Thyroid gland (tissue), 4 donors: Measurements from ENCODE around the gene FOXD2. TPM values are rescaled to one million over a fixed set of nuclear protein-coding genes. Genes with fewer than 3 reads are reported as not detected.

Experiments
- DNase-seq, 2 donors: peaks; one replicate each; pipeline ENCODE4 v3.0.0-alpha.2; 2019
- H3K27ac ChIP-seq, 3 donors: fragments of 200-600 bp; sonication (generic); 1 replicate in 2 of 3; 2 replicates in 1 of 3; pipeline ENCODE4 v1.5.1; 2016 to 2019; ENCODE audit warnings: mild to moderate bottlenecking in 1 of 3, moderate library complexity in 1 of 3
- H3K27me3 ChIP-seq: fragments of 200-600 bp; sonication (generic); one replicate; pipeline ENCODE4 v1.5.1; 2019
- H3K36me3 ChIP-seq, 2 donors: fragments of 200-600 bp; sonication (generic); one replicate each; pipeline ENCODE4 v1.5.1; 2016 to 2019
- H3K4me1 ChIP-seq, 2 donors: fragments of 200-600 bp; sonication (generic); one replicate each; pipeline ENCODE4 v1.5.1; 2017 to 2019
- H3K4me3 ChIP-seq, 3 donors: fragments of 200-600 bp; sonication (generic); replicated peaks in 1 of 3; 1 replicate in 2 of 3; 2 replicates in 1 of 3; pipeline ENCODE4 v1.5.1; 2016; ENCODE audit warnings: mild to moderate bottlenecking in 1 of 3
- H3K9me3 ChIP-seq: fragments of 200-600 bp; sonication (generic); one replicate; pipeline ENCODE4 v1.5.1; 2017
- POLR2A ChIP-seq, 2 donors: fragments of 450-650 bp; IDR thresholded peaks; one replicate each; pipeline ENCODE4 v1.6.1; 2017; ENCODE audit warnings: antibody characterized with exemption in 2 of 2, mild to moderate bottlenecking in 2 of 2, moderate library complexity in 1 of 2
- WGBS, 2 donors: methylation state at CpG; one replicate each; pipeline ENCODE4 v1.1.5; 2017; 5-methylcytosine and 5-hydroxymethylcytosine counted together
- intact Hi-C: fragments of 100-400 bp; cut with DNase I; formaldehyde crosslinking; loops from one replicate; pipeline ENCODE4 v1.15.1; 2023
- total RNA-seq, 4 donors: library from RNA; depleted of rRNA; stranded (reverse); fragments of >200 nt; gene quantifications; one replicate each; pipeline ENCODE4 v1.2.3, GENCODE V29; 2016
- TF ChIP-seq, protein P1 (sequence below), 6 experiments: fragments of 200-600 bp in 3 of 6; fragments of 450-650 bp in 3 of 6; sonication (generic) in 3 of 6; IDR thresholded peaks; one replicate each; pipeline ENCODE4 v1.5.1; 2016 to 2019; ENCODE audit warnings: antibody characterized with exemption in 6 of 6, mild to moderate bottlenecking in 2 of 6, inconsistent platforms in 1 of 6, moderate library complexity in 1 of 6

Gene FOXD2
- total RNA-seq, 4 donors from 2014 or later: 0.11 to 0.54 TPM; not detected in 2

DNA sequence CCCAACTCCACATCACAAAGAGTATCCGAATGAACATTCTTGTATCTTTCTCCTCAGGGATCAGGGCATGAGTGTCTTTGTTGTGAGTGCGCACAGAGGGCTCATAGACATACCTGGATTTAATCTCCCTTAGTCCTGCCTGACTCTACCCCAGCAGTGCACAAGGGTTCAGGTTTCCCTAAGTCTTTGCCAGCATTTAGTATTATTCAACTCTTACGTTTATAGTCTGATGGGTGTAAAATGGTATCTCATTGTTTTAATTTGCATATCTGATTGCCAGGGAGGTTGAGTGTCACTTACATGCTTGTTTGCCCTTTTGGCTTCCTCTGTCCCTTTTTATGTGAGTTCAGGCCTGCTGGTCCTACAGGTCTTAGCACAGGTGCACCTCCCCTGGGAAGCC, 49.5 kb downstream of the FOXD2 start:
- TF ChIP-seq POLR2A (IDR thresholded peaks at IDR 0.05): no peak
- TF ChIP-seq, protein P1, sequence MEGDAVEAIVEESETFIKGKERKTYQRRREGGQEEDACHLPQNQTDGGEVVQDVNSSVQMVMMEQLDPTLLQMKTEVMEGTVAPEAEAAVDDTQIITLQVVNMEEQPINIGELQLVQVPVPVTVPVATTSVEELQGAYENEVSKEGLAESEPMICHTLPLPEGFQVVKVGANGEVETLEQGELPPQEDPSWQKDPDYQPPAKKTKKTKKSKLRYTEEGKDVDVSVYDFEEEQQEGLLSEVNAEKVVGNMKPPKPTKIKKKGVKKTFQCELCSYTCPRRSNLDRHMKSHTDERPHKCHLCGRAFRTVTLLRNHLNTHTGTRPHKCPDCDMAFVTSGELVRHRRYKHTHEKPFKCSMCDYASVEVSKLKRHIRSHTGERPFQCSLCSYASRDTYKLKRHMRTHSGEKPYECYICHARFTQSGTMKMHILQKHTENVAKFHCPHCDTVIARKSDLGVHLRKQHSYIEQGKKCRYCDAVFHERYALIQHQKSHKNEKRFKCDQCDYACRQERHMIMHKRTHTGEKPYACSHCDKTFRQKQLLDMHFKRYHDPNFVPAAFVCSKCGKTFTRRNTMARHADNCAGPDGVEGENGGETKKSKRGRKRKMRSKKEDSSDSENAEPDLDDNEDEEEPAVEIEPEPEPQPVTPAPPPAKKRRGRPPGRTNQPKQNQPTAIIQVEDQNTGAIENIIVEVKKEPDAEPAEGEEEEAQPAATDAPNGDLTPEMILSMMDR (IDR thresholded peaks at IDR 0.05): no peak
- Histone ChIP-seq H3K27me3 (no peaks in the 10 kb centered on the region), H3K9me3 (no peaks in the 10 kb centered on the region), H3K36me3 (no peaks in the 10 kb centered on the region), H3K4me3 (no peak overlapping the region), H3K4me1 (no peaks in the 10 kb centered on the region), H3K27ac (no peak overlapping the region)
- 95 to 97% methylated on average over 3 of the region's 3 CpGs for WGBS, 2 donors
- no peak for DNase-seq
- intact Hi-C loops: no loop called here

DNA sequence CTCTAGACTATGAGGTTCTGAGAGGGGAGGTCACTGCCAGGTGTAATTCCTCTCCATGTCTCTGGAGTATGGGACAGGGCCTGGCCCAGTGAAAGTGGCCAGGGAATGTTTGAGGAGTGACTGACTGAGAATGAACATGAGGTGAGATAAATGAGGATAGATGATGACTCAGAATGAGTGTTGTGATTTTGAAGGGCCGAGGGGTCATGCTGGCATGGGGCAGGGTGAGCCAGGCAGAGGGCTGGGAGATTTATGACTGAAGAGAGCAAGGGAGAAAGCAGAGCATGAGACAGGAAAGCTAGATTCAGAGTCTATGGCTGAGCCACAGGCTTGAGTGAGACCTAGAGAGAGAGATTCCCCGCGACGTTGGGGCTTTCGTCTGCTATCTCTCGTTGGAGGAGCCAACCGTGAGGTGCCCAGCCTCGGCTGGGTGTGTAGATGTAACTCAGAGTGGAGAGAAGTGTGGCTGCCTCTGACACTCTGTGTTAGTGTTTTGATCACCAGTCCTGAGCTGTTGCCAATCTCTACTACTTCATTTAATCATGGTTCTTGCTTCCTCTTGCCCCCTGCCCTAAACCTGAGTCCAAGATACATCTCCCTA, 50.1 kb downstream of the FOXD2 start:
- no peak overlapping the region for H3K4me3 ChIP-seq
- H3K9me3 ChIP-seq: no peaks in the 10 kb centered on the region
- WGBS, 2 donors: 87 to 92% methylated on average over 8 of the region's 8 CpGs
- no peaks in the 10 kb centered on the region for H3K4me1 ChIP-seq
- no peak overlapping the region for H3K27ac ChIP-seq
- no peaks in the 10 kb centered on the region for H3K36me3 ChIP-seq
- no peaks in the 10 kb centered on the region for H3K27me3 ChIP-seq
- DNase-seq: no peak
- TF ChIP-seq POLR2A (IDR thresholded peaks at IDR 0.05): no peak
- TF ChIP-seq, protein P1 (IDR thresholded peaks at IDR 0.05): no peak
- intact Hi-C loops: no loop called here

Other genes with a start within 250 kb of the FOXD2 start
- gene PDZK1IP1, start 248.0 kb upstream of the FOXD2 start, total RNA-seq: 1 to 10 TPM in 1 of 4 donors, under 1 TPM in 1, not detected in 2; 0.83 to 3.0 TPM
- 10 to 100 TPM in 3 of 4 donors, 1 to 10 TPM in 1; 3.9 to 14.9 (median 12.8) TPM for gene TAL1, start 205.8 kb upstream of the FOXD2 start, total RNA-seq
- 1 to 10 TPM in 3 of 4 donors, under 1 TPM in 1; 0.93 to 2.5 (median 1.6) TPM for gene STIL, start 123.9 kb upstream of the FOXD2 start, total RNA-seq
- 100 to 1,000 TPM; 122 to 147 (median 134) TPM for gene CMPK1, start 104.3 kb upstream of the FOXD2 start, total RNA-seq
- not detected for gene FOXE3, start 21.8 kb upstream of the FOXD2 start, total RNA-seq